K562 (cell line): Measurements from ENCODE around the gene FBXW8. TPM values are rescaled to one million over a fixed set of nuclear protein-coding genes. Genes with fewer than 3 reads are reported as not detected.

ENCODE experiments used
- ARID4B ChIP-seq: sonication (generic); formaldehyde crosslinking; IDR thresholded peaks from 2 replicates; pipeline ENCODE4 v1.8.0; 2022; ENCODE audit warnings: mild to moderate bottlenecking, missing genetic modification reagents
- CTBP1 ChIP-seq: fragments of 450-650 bp; IDR thresholded peaks from 2 replicates; pipeline ENCODE4 v1.6.1; 2016; ENCODE audit warnings: borderline replicate concordance
- CTCF ChIP-seq, 3 experiments: IDR thresholded peaks in 2 of 3; conservative IDR thresholded peaks in 1 of 3; 2 replicates each; pipeline ENCODE4 v1.5.1; 2011 to 2012; ENCODE audit warnings: low read length in 3 of 3, mild to moderate bottlenecking in 3 of 3, control low read depth in 2 of 3, improper control_type of control experiment in 1 of 3, inconsistent platforms in 1 of 3, low read depth in 1 of 3, mixed read lengths in 1 of 3, moderate library complexity in 1 of 3; ENCODE audit not compliant: insufficient read depth in 2 of 3
- TCF7 ChIP-seq: sonication (generic); IDR thresholded peaks from 2 replicates; pipeline ENCODE4 v1.6.1; 2016; ENCODE audit warnings: antibody characterized with exemption, borderline replicate concordance
- polyA plus RNA-seq, 8 experiments: library from polyadenylated mRNA; depleted of rRNA in 4 of 8; stranded (reverse) in 5 of 8; unstranded in 3 of 8; fragments of >200 nt; fragmentation: Nextera tagmentation in 2 of 8; fragmentation: Illumina TruSeq in 1 of 8; extraction: Ambion mirVana in 2 of 8; extraction: Trizol in 1 of 8; gene quantifications; 2 replicates each; pipeline versions ENCODE4 v1.2.1 to v1.2.3, GENCODE V29; 2011 to 2014; ENCODE audit warnings: inconsistent platforms in 1 of 8, missing spikeins in 1 of 8
- total RNA-seq, 7 experiments: library from RNA; depleted of rRNA in 6 of 7; stranded (reverse); fragments of >200 nt in 6 of 7; fragmentation: Illumina TruSeq in 2 of 7; extraction: Trizol in 2 of 7; gene quantifications; 2 replicates each; pipeline versions ENCODE4 v1.2.1 to v1.2.3, GENCODE V29; 2011 to 2021; ENCODE audit warnings: low replicate concordance in 1 of 7

Gene FBXW8
- total and polyA plus RNA-seq, 9 of the 15 experiments (the other 6 are each of a cell fraction or from before 2014, with no cell fraction given) = 0.58 to 8.3 (median 4.4) TPM

- no peak for TF ChIP-seq CTBP1
- TF ChIP-seq ARID4B (CRISPR knock-in tag) = no peak
- no peak for TF ChIP-seq TCF7
- no peak for TF ChIP-seq CTCF (IDR thresholded peaks at IDR 0.05 in 2 of 3, conservative IDR thresholded peaks at IDR 0.05 in 1 of 3; ENCODE audit: insufficient read depth in 2 of 3, low read depth in 1 of 3, low read length in 3 of 3)
Observed at GRCh38 chr12:117064049-117064448, 153.3 kb downstream of the FBXW8 start (continued).
